WTC11 (cell line): ENCODE results near the gene FHAD1.

ENCODE experiments used
- CBFB ChIP-seq: sonication (generic); formaldehyde crosslinking; IDR thresholded peaks from 2 replicates; pipeline ENCODE4 v1.8.1; 2022; ENCODE audit warnings: mild to moderate bottlenecking, low read depth, missing genetic modification reagents
- CREM ChIP-seq: sonication (generic); formaldehyde crosslinking; IDR thresholded peaks from 2 replicates; pipeline ENCODE4 v1.8.1; 2022; ENCODE audit warnings: mild to moderate bottlenecking, missing genetic modification reagents, moderate library complexity
- ESRRA ChIP-seq: sonication (generic); formaldehyde crosslinking; IDR thresholded peaks from 2 replicates; pipeline ENCODE4 v1.8.1; 2022; ENCODE audit warnings: mild to moderate bottlenecking, missing genetic modification reagents, borderline replicate concordance
- FOXK1 ChIP-seq: sonication (generic); formaldehyde crosslinking; IDR thresholded peaks from 2 replicates; pipeline ENCODE4 v1.8.0; 2022; ENCODE audit warnings: mild to moderate bottlenecking, moderate library complexity, missing genetic modification reagents
- IRF2 ChIP-seq: sonication (generic); formaldehyde crosslinking; IDR thresholded peaks from 2 replicates; pipeline ENCODE4 v1.8.0; 2022; ENCODE audit warnings: low read depth, missing genetic modification reagents, borderline replicate concordance
- RELA ChIP-seq: sonication (generic); formaldehyde crosslinking; IDR thresholded peaks from 2 replicates; pipeline ENCODE4 v1.8.1; 2022; ENCODE audit warnings: missing genetic modification reagents, mild to moderate bottlenecking, borderline replicate concordance
- SP1 ChIP-seq: sonication (generic); formaldehyde crosslinking; conservative IDR thresholded peaks from 2 replicates; pipeline ENCODE4 v1.8.1; 2022; ENCODE audit warnings: missing genetic modification reagents
- TF ChIP-seq, protein P1 (sequence below): fragments of 200-600 bp; IDR thresholded peaks from 2 replicates; pipeline ENCODE4 v1.8.0; 2022; ENCODE audit warnings: antibody characterized with exemption
- TF ChIP-seq, protein P2 (sequence below): sonication (generic); formaldehyde crosslinking; IDR thresholded peaks from 2 replicates; pipeline ENCODE4 v1.8.0; 2022; ENCODE audit warnings: mild to moderate bottlenecking, missing genetic modification reagents
- TF ChIP-seq, protein P3 (sequence below): sonication (generic); formaldehyde crosslinking; IDR thresholded peaks from 2 replicates; pipeline ENCODE4 v1.8.0; 2022; ENCODE audit warnings: mild to moderate bottlenecking, missing genetic modification reagents
- TF ChIP-seq, protein P4 (sequence below): sonication (generic); formaldehyde crosslinking; IDR thresholded peaks from 2 replicates; pipeline ENCODE4 v1.8.0; 2022; ENCODE audit warnings: mild to moderate bottlenecking, missing genetic modification reagents
- TF ChIP-seq, protein P5 (sequence below): sonication (generic); formaldehyde crosslinking; IDR thresholded peaks from 2 replicates; pipeline ENCODE4 v1.8.1; 2022; ENCODE audit warnings: low read depth, missing genetic modification reagents, borderline replicate concordance
- TF ChIP-seq, protein P6 (sequence below): sonication (generic); formaldehyde crosslinking; IDR thresholded peaks from 2 replicates; pipeline ENCODE4 v1.8.1; 2022; ENCODE audit warnings: mild to moderate bottlenecking, moderate library complexity, missing genetic modification reagents
- TF ChIP-seq, protein P7 (sequence below): sonication (generic); formaldehyde crosslinking; IDR thresholded peaks from 2 replicates; pipeline ENCODE4 v1.8.1; 2023; ENCODE audit warnings: mild to moderate bottlenecking, missing genetic modification reagents, moderate library complexity

DNA sequence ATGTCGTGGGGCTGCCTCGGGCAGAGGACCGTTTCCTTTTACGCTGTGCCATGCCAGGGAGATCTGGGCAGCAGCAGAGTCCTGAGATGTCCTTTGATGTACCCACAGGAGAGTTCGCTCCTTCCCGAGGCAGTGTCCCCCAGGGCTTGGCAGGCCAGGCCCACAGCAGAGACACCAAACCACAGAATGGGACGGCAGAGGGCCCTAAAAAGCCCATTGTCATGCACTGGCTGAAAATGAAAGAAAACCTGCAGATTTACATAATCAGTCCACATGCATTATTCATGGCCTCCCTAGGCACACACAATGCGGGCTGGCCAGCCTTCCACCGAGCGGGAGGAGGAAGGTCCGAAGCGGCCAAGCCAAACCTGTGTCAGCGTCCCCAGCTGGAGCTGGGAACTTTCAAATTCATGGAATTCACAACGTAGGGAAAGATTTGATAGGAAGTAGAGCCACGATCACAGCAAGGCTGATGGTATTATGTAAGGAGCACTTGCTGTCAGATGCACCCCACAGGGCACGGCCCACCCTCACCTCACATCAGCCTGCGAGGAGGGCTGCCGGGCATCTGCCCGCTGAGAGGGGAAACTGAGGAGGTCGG, 137.4 kb downstream of the FHAD1 start:
- TF ChIP-seq, protein P1, sequence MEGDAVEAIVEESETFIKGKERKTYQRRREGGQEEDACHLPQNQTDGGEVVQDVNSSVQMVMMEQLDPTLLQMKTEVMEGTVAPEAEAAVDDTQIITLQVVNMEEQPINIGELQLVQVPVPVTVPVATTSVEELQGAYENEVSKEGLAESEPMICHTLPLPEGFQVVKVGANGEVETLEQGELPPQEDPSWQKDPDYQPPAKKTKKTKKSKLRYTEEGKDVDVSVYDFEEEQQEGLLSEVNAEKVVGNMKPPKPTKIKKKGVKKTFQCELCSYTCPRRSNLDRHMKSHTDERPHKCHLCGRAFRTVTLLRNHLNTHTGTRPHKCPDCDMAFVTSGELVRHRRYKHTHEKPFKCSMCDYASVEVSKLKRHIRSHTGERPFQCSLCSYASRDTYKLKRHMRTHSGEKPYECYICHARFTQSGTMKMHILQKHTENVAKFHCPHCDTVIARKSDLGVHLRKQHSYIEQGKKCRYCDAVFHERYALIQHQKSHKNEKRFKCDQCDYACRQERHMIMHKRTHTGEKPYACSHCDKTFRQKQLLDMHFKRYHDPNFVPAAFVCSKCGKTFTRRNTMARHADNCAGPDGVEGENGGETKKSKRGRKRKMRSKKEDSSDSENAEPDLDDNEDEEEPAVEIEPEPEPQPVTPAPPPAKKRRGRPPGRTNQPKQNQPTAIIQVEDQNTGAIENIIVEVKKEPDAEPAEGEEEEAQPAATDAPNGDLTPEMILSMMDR: no peak
- TF ChIP-seq RELA (CRISPR knock-in tag): no peak
- TF ChIP-seq, protein P2, sequence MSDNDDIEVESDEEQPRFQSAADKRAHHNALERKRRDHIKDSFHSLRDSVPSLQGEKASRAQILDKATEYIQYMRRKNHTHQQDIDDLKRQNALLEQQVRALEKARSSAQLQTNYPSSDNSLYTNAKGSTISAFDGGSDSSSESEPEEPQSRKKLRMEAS (CRISPR knock-in tag): no peak
- no peak for TF ChIP-seq ESRRA
- TF ChIP-seq, protein P3, sequence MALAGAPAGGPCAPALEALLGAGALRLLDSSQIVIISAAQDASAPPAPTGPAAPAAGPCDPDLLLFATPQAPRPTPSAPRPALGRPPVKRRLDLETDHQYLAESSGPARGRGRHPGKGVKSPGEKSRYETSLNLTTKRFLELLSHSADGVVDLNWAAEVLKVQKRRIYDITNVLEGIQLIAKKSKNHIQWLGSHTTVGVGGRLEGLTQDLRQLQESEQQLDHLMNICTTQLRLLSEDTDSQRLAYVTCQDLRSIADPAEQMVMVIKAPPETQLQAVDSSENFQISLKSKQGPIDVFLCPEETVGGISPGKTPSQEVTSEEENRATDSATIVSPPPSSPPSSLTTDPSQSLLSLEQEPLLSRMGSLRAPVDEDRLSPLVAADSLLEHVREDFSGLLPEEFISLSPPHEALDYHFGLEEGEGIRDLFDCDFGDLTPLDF (CRISPR knock-in tag): no peak
- TF ChIP-seq SP1 (CRISPR knock-in tag): peak; percentile 42; the same call in 1 of the 2 replicates
- TF ChIP-seq, protein P4, sequence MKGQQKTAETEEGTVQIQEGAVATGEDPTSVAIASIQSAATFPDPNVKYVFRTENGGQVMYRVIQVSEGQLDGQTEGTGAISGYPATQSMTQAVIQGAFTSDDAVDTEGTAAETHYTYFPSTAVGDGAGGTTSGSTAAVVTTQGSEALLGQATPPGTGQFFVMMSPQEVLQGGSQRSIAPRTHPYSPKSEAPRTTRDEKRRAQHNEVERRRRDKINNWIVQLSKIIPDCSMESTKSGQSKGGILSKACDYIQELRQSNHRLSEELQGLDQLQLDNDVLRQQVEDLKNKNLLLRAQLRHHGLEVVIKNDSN (CRISPR knock-in tag): 0 out of 2 replicates have a peak, but pooled peaks have one; percentile 23
- peak; percentile 33; the same call in 1 of the 2 replicates for TF ChIP-seq FOXK1
- TF ChIP-seq, protein P5, sequence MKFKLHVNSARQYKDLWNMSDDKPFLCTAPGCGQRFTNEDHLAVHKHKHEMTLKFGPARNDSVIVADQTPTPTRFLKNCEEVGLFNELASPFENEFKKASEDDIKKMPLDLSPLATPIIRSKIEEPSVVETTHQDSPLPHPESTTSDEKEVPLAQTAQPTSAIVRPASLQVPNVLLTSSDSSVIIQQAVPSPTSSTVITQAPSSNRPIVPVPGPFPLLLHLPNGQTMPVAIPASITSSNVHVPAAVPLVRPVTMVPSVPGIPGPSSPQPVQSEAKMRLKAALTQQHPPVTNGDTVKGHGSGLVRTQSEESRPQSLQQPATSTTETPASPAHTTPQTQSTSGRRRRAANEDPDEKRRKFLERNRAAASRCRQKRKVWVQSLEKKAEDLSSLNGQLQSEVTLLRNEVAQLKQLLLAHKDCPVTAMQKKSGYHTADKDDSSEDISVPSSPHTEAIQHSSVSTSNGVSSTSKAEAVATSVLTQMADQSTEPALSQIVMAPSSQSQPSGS (CRISPR knock-in tag): no peak
- TF ChIP-seq, protein P6, sequence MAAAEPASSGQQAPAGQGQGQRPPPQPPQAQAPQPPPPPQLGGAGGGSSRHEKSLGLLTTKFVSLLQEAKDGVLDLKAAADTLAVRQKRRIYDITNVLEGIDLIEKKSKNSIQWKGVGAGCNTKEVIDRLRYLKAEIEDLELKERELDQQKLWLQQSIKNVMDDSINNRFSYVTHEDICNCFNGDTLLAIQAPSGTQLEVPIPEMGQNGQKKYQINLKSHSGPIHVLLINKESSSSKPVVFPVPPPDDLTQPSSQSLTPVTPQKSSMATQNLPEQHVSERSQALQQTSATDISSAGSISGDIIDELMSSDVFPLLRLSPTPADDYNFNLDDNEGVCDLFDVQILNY (CRISPR knock-in tag): no peak
- no peak for TF ChIP-seq IRF2 (CRISPR knock-in tag)
- TF ChIP-seq, protein P7, sequence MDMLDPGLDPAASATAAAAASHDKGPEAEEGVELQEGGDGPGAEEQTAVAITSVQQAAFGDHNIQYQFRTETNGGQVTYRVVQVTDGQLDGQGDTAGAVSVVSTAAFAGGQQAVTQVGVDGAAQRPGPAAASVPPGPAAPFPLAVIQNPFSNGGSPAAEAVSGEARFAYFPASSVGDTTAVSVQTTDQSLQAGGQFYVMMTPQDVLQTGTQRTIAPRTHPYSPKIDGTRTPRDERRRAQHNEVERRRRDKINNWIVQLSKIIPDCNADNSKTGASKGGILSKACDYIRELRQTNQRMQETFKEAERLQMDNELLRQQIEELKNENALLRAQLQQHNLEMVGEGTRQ: no peak
- TF ChIP-seq CREM (CRISPR knock-in tag): peak; percentile 74; the same call in 1 of the 2 replicates
- TF ChIP-seq CBFB: no peak; the same call in 1 of the 2 replicates
